ENCODE measurements around the gene CRACDL. TPM values are rescaled to one million over a fixed set of nuclear protein-coding genes. Genes with fewer than 3 reads are reported as not detected.
A peak's percentile ranks its signal among the peaks of the same experiment; 100 is the strongest.

The CRACDL gene
- total and polyA plus RNA-seq, 4 donors = 0.67 to 7.5 (median 6.2) TPM

DNA sequence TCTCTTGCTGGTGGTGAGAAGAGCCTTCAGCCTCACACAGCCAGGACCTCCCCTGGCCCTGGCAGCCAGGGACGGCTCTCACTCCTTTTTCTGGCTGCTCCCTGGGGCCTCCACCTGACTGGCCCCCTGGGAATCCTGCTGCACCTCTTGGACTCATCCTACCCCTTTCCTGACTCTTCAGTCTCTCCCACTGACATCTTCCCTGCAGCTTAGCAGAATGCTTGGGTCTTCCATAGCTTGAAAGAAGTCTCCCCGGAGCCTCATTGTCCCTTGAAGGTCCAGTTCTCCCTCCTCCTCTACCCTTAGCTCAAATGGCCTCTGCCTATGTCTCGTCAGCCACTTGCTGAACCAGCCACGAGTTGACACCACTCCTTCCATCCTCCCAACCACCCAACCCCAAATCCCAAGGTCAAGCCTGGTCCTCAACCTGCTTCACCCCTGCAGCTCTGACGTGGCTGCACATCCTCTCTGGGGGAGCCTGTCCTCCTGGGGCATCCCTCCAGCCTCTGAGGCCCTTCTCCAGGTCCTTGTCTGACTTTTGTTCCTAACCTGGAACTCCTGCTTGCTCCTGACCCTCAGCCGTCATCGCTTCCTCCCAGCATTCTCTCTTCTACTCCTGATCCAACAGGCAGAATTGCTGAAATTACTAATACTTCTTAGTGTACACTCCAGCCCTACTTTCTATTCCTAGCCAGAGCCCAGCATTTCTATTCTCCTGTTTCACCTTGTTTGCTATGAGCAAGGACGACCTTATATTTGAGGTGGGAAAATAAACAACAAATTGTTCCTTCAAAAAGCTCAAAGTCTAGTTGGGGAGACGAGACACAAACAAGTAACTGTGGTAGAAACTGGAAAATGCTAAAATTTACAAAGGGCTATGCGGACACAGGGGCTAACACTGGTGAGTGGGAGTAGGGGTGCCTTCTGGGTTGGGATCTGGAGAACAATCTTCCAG lies 136.4 kb downstream of the CRACDL start:
- no peaks in the 10 kb centered on the region for H3K9me3 ChIP-seq (ENCODE audit: control insufficient read depth, low read length)
- no peak overlapping the region for H3K4me3 ChIP-seq (ENCODE audit: low read length in 2 of 2)
- intact Hi-C loops (cut with DNase I) = no loop called here
- H3K36me3 ChIP-seq (ENCODE audit: control insufficient read depth in 1 of 2, insufficient read depth in 2 of 2, low read length in 1 of 2) = no peaks in the 10 kb centered on the region
- no peaks in the 10 kb centered on the region for H3K27me3 ChIP-seq (ENCODE audit: control insufficient read depth in 1 of 2, insufficient read depth in 2 of 2, low read length in 1 of 2)
- DNase-seq (no peak), ATAC-seq (ENCODE audit: low FRiP score) (no peak)
- H3K4me1 ChIP-seq (ENCODE audit: control insufficient read depth in 1 of 2, insufficient read depth in 2 of 2, low read length in 2 of 2) = no peaks in the 10 kb centered on the region
- WGBS, 2 donors = 95 to 98% methylated on average over 10 of the region's 10 CpGs
- H3K27ac ChIP-seq (ENCODE audit: low read depth in 1 of 2, low read length in 2 of 2) = no peak overlapping the region

DNA sequence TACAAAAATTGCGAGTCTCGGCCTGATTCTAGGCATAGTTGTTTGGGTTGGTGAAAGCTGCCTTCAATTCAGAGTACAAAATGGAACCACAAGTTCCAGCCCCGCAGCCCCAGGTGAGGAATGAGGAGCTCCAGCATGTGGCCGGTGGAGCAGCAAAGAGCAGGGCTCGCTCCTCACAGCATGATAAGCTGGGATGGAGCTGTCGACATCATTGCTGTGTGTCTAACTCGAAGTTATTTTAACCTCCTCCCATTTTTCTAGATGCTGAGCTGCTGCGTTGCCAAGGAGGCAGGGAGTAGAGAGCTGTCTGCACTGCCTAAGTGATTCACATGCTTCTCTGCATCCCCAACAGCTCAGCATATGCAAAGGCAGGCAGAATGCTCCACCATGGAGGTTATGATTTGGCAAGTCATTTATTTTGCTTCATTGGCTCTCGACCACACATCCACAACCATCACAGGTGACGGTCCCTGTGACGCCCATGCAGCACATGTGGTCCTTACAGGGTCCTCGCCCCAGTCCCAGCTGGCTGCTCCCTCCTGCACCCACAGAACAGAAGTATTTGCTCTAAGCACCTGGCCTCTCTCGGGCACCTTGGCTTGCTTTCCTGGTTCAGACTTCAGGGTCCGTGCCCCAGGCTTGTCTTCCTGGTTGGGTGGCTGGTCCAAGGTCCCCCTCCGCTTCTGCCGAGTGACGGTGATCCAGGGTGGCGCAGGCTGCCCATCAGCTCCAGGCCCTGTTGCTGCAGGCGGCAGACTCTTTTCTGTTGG lies 139.1 kb downstream of the CRACDL start:
- ATAC-seq (ENCODE audit: low FRiP score) (no peak), DNase-seq (no peak)
- H3K27me3 ChIP-seq (ENCODE audit: control insufficient read depth in 1 of 2, insufficient read depth in 2 of 2, low read length in 1 of 2) = no peaks in the 10 kb centered on the region
- WGBS, 2 donors = 91 to 92% methylated on average over 19 of the region's 19 CpGs
- no peak overlapping the region for H3K4me3 ChIP-seq (ENCODE audit: low read length in 2 of 2)
- no peaks in the 10 kb centered on the region for H3K36me3 ChIP-seq (ENCODE audit: control insufficient read depth in 1 of 2, insufficient read depth in 2 of 2, low read length in 1 of 2)
- intact Hi-C loops (cut with DNase I) = no loop called here
- H3K27ac ChIP-seq (ENCODE audit: low read depth in 1 of 2, low read length in 2 of 2) = no peak overlapping the region
- H3K4me1 ChIP-seq (ENCODE audit: control insufficient read depth in 1 of 2, insufficient read depth in 2 of 2, low read length in 2 of 2) = no peaks in the 10 kb centered on the region
- no peaks in the 10 kb centered on the region for H3K9me3 ChIP-seq (ENCODE audit: control insufficient read depth, low read length)

DNA sequence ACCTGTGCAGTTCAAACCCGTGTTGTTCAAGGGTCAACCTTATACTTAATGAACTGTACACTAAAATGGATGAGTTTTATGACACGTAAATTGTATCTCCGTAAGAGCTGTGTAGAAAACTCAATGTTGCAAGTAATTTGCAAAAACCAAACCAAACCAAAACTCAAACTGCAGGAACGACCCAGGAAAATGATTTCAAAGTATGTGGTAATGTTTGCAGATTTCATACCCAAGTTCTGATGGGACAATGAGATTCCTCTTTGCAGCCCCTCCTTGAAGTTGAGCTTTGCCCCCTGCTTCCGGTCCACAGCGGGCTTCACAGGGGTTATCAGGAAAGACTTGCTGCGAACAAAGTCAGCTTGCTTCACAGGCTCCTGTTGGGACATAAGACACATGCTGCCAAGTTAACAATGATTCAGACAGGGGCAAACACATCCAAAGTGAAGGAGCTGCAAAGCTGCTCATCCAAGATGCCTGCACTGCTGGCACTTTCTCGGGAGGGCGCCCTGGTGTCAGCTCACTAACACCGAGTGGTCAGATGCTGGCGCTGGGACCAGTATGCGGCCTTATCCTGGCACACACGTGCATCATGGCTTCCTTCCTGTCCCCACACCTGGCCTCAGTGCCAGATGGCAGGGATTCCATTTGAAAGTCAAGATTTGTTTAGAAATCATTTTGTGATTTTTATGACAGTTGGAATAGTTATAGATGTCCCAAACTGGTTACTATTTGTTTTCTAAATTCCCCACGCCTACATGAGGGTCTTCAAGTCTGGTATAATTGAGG lies 139.9 kb downstream of the CRACDL start:
- DNase-seq = no peak
- Histone ChIP-seq H3K27me3 (ENCODE audit: control insufficient read depth in 1 of 2, insufficient read depth in 2 of 2, low read length in 1 of 2) (no peaks in the 10 kb centered on the region), H3K9me3 (ENCODE audit: control insufficient read depth, low read length) (no peaks in the 10 kb centered on the region), H3K27ac (ENCODE audit: low read depth in 1 of 2, low read length in 2 of 2) (no peak overlapping the region), H3K4me1 (ENCODE audit: control insufficient read depth in 1 of 2, insufficient read depth in 2 of 2, low read length in 2 of 2) (no peaks in the 10 kb centered on the region), H3K4me3 (ENCODE audit: low read length in 2 of 2) (no peak overlapping the region), H3K36me3 (ENCODE audit: control insufficient read depth in 1 of 2, insufficient read depth in 2 of 2, low read length in 1 of 2) (no peaks in the 10 kb centered on the region)
- no peak for ATAC-seq (ENCODE audit: low FRiP score)
- intact Hi-C loops (cut with DNase I) = no loop called here
- WGBS, 2 donors = 91% methylated on average over 14 of the region's 14 CpGs

DNA sequence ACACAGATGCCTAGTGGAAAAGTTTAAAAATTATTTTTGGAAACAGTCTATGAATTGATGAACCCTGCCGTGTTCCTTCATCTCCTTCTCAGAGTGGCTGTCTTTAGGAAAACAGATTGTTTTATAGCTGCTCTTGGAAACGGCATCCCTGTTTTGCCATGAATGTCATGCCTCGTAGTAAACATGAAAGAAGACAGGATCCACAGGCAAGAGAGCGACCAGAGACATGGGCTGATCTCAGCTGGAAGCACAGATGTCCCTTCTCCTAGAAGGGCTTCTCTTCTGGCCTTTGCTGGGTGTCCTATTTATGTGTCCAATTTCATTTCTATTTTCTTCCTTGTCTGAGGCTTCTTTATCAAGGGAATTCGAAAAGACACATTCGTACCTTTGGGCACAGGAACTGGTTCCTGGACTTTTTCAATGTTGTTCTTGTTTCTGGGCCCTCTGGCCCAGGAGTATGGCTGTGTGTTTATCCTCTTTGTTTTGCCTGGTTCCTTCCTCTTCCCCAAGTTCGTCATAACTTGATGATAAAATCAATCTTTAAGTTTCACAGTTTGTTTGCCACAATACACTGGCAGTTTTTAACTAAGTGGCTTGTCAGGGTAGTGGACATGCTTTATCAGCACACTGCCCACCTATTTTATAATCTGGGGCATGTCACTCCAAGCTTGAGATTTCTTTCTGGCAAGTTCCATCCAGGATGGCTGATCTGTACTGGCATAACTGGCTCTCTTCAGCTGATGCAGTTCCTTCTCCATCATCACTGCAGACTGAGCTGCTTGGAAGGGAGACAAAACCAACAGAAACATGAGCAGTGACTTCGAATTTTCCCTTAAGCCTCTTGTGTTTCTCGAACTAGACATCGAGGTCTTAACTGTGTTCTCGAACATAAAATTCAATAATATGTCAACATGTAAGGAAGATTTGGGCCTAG lies 141.9 kb downstream of the CRACDL start:
- DNase-seq (no peak), ATAC-seq (ENCODE audit: low FRiP score) (peak; percentile 50)
- no peak overlapping the region for H3K27ac ChIP-seq (ENCODE audit: low read depth in 1 of 2, low read length in 2 of 2)
- no peaks in the 10 kb centered on the region for H3K9me3 ChIP-seq (ENCODE audit: control insufficient read depth, low read length)
- no peaks in the 10 kb centered on the region for H3K4me1 ChIP-seq (ENCODE audit: control insufficient read depth in 1 of 2, insufficient read depth in 2 of 2, low read length in 2 of 2)
- intact Hi-C loops (cut with DNase I) = no loop called here
- no peaks in the 10 kb centered on the region for H3K36me3 ChIP-seq (ENCODE audit: control insufficient read depth in 1 of 2, insufficient read depth in 2 of 2, low read length in 1 of 2)
- no peak overlapping the region for H3K4me3 ChIP-seq (ENCODE audit: low read length in 2 of 2)
- H3K27me3 ChIP-seq (ENCODE audit: control insufficient read depth in 1 of 2, insufficient read depth in 2 of 2, low read length in 1 of 2) = no peaks in the 10 kb centered on the region
- WGBS, 2 donors = 14 to 18% methylated on average over 11 of the region's 11 CpGs

DNA sequence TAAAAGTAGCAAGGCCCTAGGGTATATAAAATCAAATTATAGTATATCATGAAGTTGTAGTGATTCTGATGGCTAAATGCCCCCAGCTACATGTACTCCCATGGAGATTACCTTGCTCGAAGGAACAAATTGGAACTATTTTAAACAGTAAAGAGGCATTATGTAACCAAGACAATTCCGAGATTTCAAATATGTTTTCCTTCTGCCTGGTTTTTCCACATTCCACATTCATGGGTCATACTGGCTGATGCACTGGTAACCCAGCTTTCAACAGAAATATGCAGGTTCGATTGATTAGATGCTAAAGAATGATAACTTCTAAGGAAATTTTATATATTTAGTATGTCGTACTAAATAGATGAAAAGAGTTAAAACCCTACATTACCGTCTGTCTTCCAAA lies 142.8 kb downstream of the CRACDL start:
- H3K27ac ChIP-seq (ENCODE audit: low read depth in 1 of 2, low read length in 2 of 2) = no peak overlapping the region
- no peaks in the 10 kb centered on the region for H3K36me3 ChIP-seq (ENCODE audit: control insufficient read depth in 1 of 2, insufficient read depth in 2 of 2, low read length in 1 of 2)
- H3K27me3 ChIP-seq (ENCODE audit: control insufficient read depth in 1 of 2, insufficient read depth in 2 of 2, low read length in 1 of 2) = no peaks in the 10 kb centered on the region
- H3K4me3 ChIP-seq (ENCODE audit: low read length in 2 of 2) = no peak overlapping the region
- DNase-seq (no peak), ATAC-seq (ENCODE audit: low FRiP score) (no peak)
- WGBS, 2 donors = 40 to 44% methylated on average over 5 of the region's 5 CpGs
- H3K9me3 ChIP-seq (ENCODE audit: control insufficient read depth, low read length) = no peaks in the 10 kb centered on the region
- no peaks in the 10 kb centered on the region for H3K4me1 ChIP-seq (ENCODE audit: control insufficient read depth in 1 of 2, insufficient read depth in 2 of 2, low read length in 2 of 2)
- intact Hi-C loops (cut with DNase I) = no loop called here

DNA sequence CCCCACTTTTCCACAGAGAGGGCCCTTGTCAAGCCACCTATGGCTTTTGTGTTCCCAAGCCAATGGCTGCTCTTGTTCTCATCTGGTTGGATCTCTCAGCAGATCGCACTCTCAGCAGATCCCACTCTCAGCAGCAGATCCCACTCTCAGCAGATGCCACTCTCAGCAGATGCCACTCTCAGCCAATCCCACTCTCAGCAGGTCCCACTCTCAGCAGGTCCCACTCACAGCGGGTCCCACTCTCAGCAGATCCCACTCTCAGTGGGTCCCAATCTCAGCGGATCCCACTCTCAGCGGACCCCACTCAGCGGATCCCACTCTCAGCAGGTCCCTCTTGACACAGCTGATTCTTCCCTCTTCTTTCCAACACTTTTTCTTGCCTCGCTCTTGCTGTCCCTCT lies 145.8 kb downstream of the CRACDL start:
- Histone ChIP-seq H3K4me1 (ENCODE audit: control insufficient read depth in 1 of 2, insufficient read depth in 2 of 2, low read length in 2 of 2) (no peaks in the 10 kb centered on the region), H3K27ac (ENCODE audit: low read depth in 1 of 2, low read length in 2 of 2) (no peak overlapping the region), H3K36me3 (ENCODE audit: control insufficient read depth in 1 of 2, insufficient read depth in 2 of 2, low read length in 1 of 2) (no peaks in the 10 kb centered on the region), H3K9me3 (ENCODE audit: control insufficient read depth, low read length) (no peaks in the 10 kb centered on the region), H3K27me3 (ENCODE audit: control insufficient read depth in 1 of 2, insufficient read depth in 2 of 2, low read length in 1 of 2) (no peaks in the 10 kb centered on the region), H3K4me3 (ENCODE audit: low read length in 2 of 2) (no peak overlapping the region)
- ATAC-seq (ENCODE audit: low FRiP score) = no peak
- WGBS, 2 donors = 97 to 98% methylated on average over 6 of the region's 6 CpGs
- DNase-seq = no peak
- intact Hi-C loops (cut with DNase I) = no loop called here

DNA sequence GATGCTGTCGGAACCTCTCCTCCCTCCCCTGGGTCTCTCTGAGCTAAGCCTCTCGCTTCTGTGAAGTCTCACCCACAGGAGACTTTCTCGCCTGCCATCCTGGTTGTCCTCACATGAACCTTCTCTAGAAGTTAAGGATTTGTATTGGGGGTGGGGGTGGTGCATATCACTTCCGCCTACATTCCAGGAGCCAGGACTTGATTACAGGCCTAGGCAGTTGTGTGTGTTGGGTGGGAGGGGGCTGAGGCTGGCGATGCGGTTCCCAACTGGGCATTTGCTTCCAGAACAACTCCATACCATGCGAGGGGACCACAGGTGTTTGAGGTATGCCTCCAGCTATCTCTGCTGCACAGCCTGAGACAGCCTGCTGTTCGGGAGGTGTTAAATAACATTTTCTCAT lies 148.3 kb downstream of the CRACDL start:
- 92 to 95% methylated on average over 8 of the region's 8 CpGs for WGBS, 2 donors
- intact Hi-C loops (cut with DNase I) = no loop called here

DNA sequence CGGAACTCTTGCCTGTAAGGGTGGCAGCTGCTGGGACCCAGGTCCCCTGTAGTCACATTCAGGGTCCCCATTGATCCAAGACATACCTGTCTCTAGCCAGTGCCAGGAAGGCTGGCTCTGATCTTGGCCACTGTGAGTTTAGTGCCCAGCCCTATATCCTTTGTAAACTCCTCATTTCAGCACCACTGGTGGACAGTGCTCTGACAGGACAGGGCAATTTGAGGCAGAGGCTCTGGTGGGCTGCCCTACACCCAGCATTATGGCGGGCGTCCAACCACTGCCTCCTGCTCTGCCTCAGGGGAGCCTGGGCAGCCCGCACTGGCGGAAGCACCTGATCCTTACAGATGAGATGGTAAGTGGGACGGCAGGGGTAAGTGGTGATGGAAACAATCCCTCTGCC lies 149.8 kb downstream of the CRACDL start:
- Histone ChIP-seq H3K27ac (ENCODE audit: low read depth in 1 of 2, low read length in 2 of 2) (no peak overlapping the region), H3K4me1 (ENCODE audit: control insufficient read depth in 1 of 2, insufficient read depth in 2 of 2, low read length in 2 of 2) (no peaks in the 10 kb centered on the region), H3K9me3 (ENCODE audit: control insufficient read depth, low read length) (no peaks in the 10 kb centered on the region), H3K27me3 (ENCODE audit: control insufficient read depth in 1 of 2, insufficient read depth in 2 of 2, low read length in 1 of 2) (no peaks in the 10 kb centered on the region), H3K36me3 (ENCODE audit: control insufficient read depth in 1 of 2, insufficient read depth in 2 of 2, low read length in 1 of 2) (no peaks in the 10 kb centered on the region), H3K4me3 (ENCODE audit: low read length in 2 of 2) (no peak overlapping the region)
- intact Hi-C loops (cut with DNase I) = no loop called here
- DNase-seq (no peak), ATAC-seq (ENCODE audit: low FRiP score) (no peak)
- WGBS, 2 donors = 93 to 96% methylated on average over 6 of the region's 6 CpGs

More for the DNA sequence above, 148.3 kb downstream of the CRACDL start:
- Histone ChIP-seq H3K4me1 (ENCODE audit: control insufficient read depth in 1 of 2, insufficient read depth in 2 of 2, low read length in 2 of 2) (no peaks in the 10 kb centered on the region), H3K4me3 (ENCODE audit: low read length in 2 of 2) (no peak overlapping the region), H3K9me3 (ENCODE audit: control insufficient read depth, low read length) (no peaks in the 10 kb centered on the region), H3K36me3 (ENCODE audit: control insufficient read depth in 1 of 2, insufficient read depth in 2 of 2, low read length in 1 of 2) (no peaks in the 10 kb centered on the region), H3K27ac (ENCODE audit: low read depth in 1 of 2, low read length in 2 of 2) (no peak overlapping the region), H3K27me3 (ENCODE audit: control insufficient read depth in 1 of 2, insufficient read depth in 2 of 2, low read length in 1 of 2) (no peaks in the 10 kb centered on the region)
- no peak for ATAC-seq (ENCODE audit: low FRiP score)
- no peak for DNase-seq

Data from aorta (tissue), 5 donors.